Measurements from ENCODE around the gene EML1. TPM values are rescaled to one million over a fixed set of nuclear protein-coding genes. Genes with fewer than 3 reads are reported as not detected.

The EML1 gene
- polyA plus RNA-seq, 1 donor from 2014 or later: 21.7 TPM

- H3K27ac ChIP-seq (ENCODE audit: low read length): no peak overlapping the region
- H4K20me1 ChIP-seq (ENCODE audit: insufficient read depth): no peaks in the 10 kb centered on the region
- H3F3A ChIP-seq (ENCODE audit: insufficient read depth, low read length, poor library complexity, severe bottlenecking): no peaks in the 10 kb centered on the region
- no peak overlapping the region for H3K9ac ChIP-seq (ENCODE audit: low read length)
- no peak for TF ChIP-seq CTCF (IDR thresholded peaks at IDR 0.05; ENCODE audit: poor library complexity, severe bottlenecking)
- no peak for TF ChIP-seq EP300 (conservative IDR thresholded peaks at IDR 0.05; ENCODE audit: poor library complexity, severe bottlenecking)
- no peak for TF ChIP-seq POLR2AphosphoS5 (IDR thresholded peaks at IDR 0.05)
- TF ChIP-seq MXI1 (conservative IDR thresholded peaks at IDR 0.05; ENCODE audit: poor library complexity, severe bottlenecking): no peak
- TF ChIP-seq REST (IDR thresholded peaks at IDR 0.05; ENCODE audit: borderline replicate concordance): no peak
- no peak for TF ChIP-seq EZH2 (IDR thresholded peaks at IDR 0.05; ENCODE audit: borderline replicate concordance, insufficient read depth, low read length, poor library complexity, severe bottlenecking)
- TF ChIP-seq TAF1 (IDR thresholded peaks at IDR 0.05; ENCODE audit: low read depth): no peak
- TF ChIP-seq RAD21 (conservative IDR thresholded peaks at IDR 0.05): no peak
- TF ChIP-seq SMC3 (conservative IDR thresholded peaks at IDR 0.05; ENCODE audit: poor library complexity): no peak
- H3K27me3 ChIP-seq (ENCODE audit: insufficient read depth, low read depth, low read length): no peaks in the 10 kb centered on the region
- H3K4me3 ChIP-seq (ENCODE audit: low read length): no peak overlapping the region
- no peak overlapping the region for H3K4me2 ChIP-seq (ENCODE audit: low read length)
- no peaks in the 10 kb centered on the region for H3K9me2 ChIP-seq (ENCODE audit: insufficient read depth, low read length)
- H3K36me3 ChIP-seq (ENCODE audit: insufficient read depth, low read length): no peaks in the 10 kb centered on the region
- H3K9me3 ChIP-seq (ENCODE audit: low read length): no peaks in the 10 kb centered on the region
- no peak overlapping the region for H2AFZ ChIP-seq (ENCODE audit: low read depth, low read length)
- H3K79me2 ChIP-seq (replicated peaks; ENCODE audit: insufficient read depth, low read length): no peaks in the 10 kb centered on the region
Measured at GRCh38 chr14:99879401-99880295, 86.4 kb downstream of the EML1 start.

- H3K36me3 ChIP-seq (ENCODE audit: insufficient read depth, low read length): no peaks in the 10 kb centered on the region
- H3K27me3 ChIP-seq (ENCODE audit: insufficient read depth, low read depth, low read length): no peaks in the 10 kb centered on the region
- TF ChIP-seq EP300 (conservative IDR thresholded peaks at IDR 0.05; ENCODE audit: poor library complexity, severe bottlenecking) (no peak), RAD21 (conservative IDR thresholded peaks at IDR 0.05) (peak; percentile 13), EZH2 (IDR thresholded peaks at IDR 0.05; ENCODE audit: borderline replicate concordance, insufficient read depth, low read length, poor library complexity, severe bottlenecking) (no peak), REST (IDR thresholded peaks at IDR 0.05; ENCODE audit: borderline replicate concordance) (no peak), SMC3 (conservative IDR thresholded peaks at IDR 0.05; ENCODE audit: poor library complexity) (no peak), CTCF (IDR thresholded peaks at IDR 0.05; ENCODE audit: poor library complexity, severe bottlenecking) (no peak)
- H3K79me2 ChIP-seq (replicated peaks; ENCODE audit: insufficient read depth, low read length): no peaks in the 10 kb centered on the region
- H4K20me1 ChIP-seq (ENCODE audit: insufficient read depth): no peaks in the 10 kb centered on the region
- H3K9me3 ChIP-seq (ENCODE audit: low read length): no peaks in the 10 kb centered on the region
- no peaks in the 10 kb centered on the region for H3F3A ChIP-seq (ENCODE audit: insufficient read depth, low read length, poor library complexity, severe bottlenecking)
- no peak overlapping the region for H2AFZ ChIP-seq (ENCODE audit: low read depth, low read length)
- no peak overlapping the region for H3K4me2 ChIP-seq (ENCODE audit: low read length)
- no peaks in the 10 kb centered on the region for H3K9me2 ChIP-seq (ENCODE audit: insufficient read depth, low read length)
- no peak overlapping the region for H3K4me3 ChIP-seq (ENCODE audit: low read length)
- no peak overlapping the region for H3K27ac ChIP-seq (ENCODE audit: low read length)
- no peak overlapping the region for H3K9ac ChIP-seq (ENCODE audit: low read length)
Measured at GRCh38 chr14:99880651-99881420, 87.6 kb downstream of the EML1 start.

Measured in neural cell (in vitro differentiated cells).